ENCODE measurements around the gene SGIP1.

SGIP1 gene

GRCh38 chr1:66596191-66596590, 62.2 kb downstream of the SGIP1 start:
- no peak overlapping the region for H3K4me2 ChIP-seq (ENCODE audit: insufficient read depth, low read length, poor library complexity, severe bottlenecking)
- no peak overlapping the region for H4K8ac ChIP-seq (ENCODE audit: low read depth, low read length)
- no peaks in the 10 kb centered on the region for H3K4me1 ChIP-seq (ENCODE audit: control insufficient read depth in 2 of 2, insufficient read depth in 1 of 2, low read depth in 1 of 2, low read length in 2 of 2)
- no peaks in the 10 kb centered on the region for H3K79me1 ChIP-seq (ENCODE audit: low read depth, low read length)
- H3K4ac ChIP-seq (ENCODE audit: low read length) = no peak overlapping the region
- H2BK120ac ChIP-seq (ENCODE audit: low read depth, low read length) = no peak overlapping the region
- H3K9me3 ChIP-seq (replicated peaks in 1 of 2; ENCODE audit: control insufficient read depth in 2 of 2, insufficient read depth in 1 of 2, low read depth in 1 of 2, low read length in 2 of 2) = no peaks in the 10 kb centered on the region
- no peak overlapping the region for H3K23ac ChIP-seq (ENCODE audit: low read depth, low read length, poor library complexity)
- no peak overlapping the region for H2AK5ac ChIP-seq (ENCODE audit: low read depth, low read length)
- DNase-seq (ENCODE audit: low spot score) = no peak
- no CpG with 5 or more reads among the region's 2 CpGs for WGBS, 2 donors (ENCODE audit: extremely low coverage in 2 of 2, insufficient read length in 2 of 2, insufficient replicate concordance in 1 of 2)
- H3K27me3 ChIP-seq (ENCODE audit: control insufficient read depth in 3 of 3, insufficient read depth in 3 of 3, low read depth in 1 of 3, low read length in 3 of 3) = no peaks in the 10 kb centered on the region
- no peak overlapping the region for H3K9ac ChIP-seq (ENCODE audit: low read depth, low read length, poor library complexity)
- no peak overlapping the region for H2BK5ac ChIP-seq (ENCODE audit: low read length)
- H3K14ac ChIP-seq (ENCODE audit: low read length) = no peak overlapping the region
- no peak overlapping the region for H4K91ac ChIP-seq (ENCODE audit: low read depth, low read length, poor library complexity)
- H2BK12ac ChIP-seq (ENCODE audit: low read length) = no peak overlapping the region
- no peak overlapping the region for H2AFZ ChIP-seq (ENCODE audit: low read length)
- no peak overlapping the region for H3K4me3 ChIP-seq (ENCODE audit: low read length in 2 of 2)
- no peak overlapping the region for H3K18ac ChIP-seq (ENCODE audit: low read length)
- H2BK15ac ChIP-seq (ENCODE audit: low read length) = no peak overlapping the region
- H3K27ac ChIP-seq (replicated peaks; ENCODE audit: low read length) = no peak overlapping the region
- H3K36me3 ChIP-seq (replicated peaks in 1 of 2; ENCODE audit: control insufficient read depth in 2 of 2, insufficient read depth in 2 of 2, low read length in 2 of 2) = no peaks in the 10 kb centered on the region

GRCh38 chr1:66597500-66597899, 63.5 kb downstream of the SGIP1 start:
- Histone ChIP-seq H3K79me1 (ENCODE audit: low read depth, low read length) (no peaks in the 10 kb centered on the region), H2AK5ac (ENCODE audit: low read depth, low read length) (no peak overlapping the region), H3K4ac (ENCODE audit: low read length) (no peak overlapping the region), H2BK15ac (ENCODE audit: low read length) (no peak overlapping the region), H4K91ac (ENCODE audit: low read depth, low read length, poor library complexity) (no peak overlapping the region), H3K9ac (ENCODE audit: low read depth, low read length, poor library complexity) (no peak overlapping the region), H4K8ac (ENCODE audit: low read depth, low read length) (no peak overlapping the region), H3K9me3 (replicated peaks in 1 of 2; ENCODE audit: control insufficient read depth in 2 of 2, insufficient read depth in 1 of 2, low read depth in 1 of 2, low read length in 2 of 2) (no peaks in the 10 kb centered on the region), H2BK120ac (ENCODE audit: low read depth, low read length) (no peak overlapping the region), H3K4me2 (ENCODE audit: insufficient read depth, low read length, poor library complexity, severe bottlenecking) (no peak overlapping the region), H3K18ac (ENCODE audit: low read length) (no peak overlapping the region), H2AFZ (ENCODE audit: low read length) (no peak overlapping the region), H3K27me3 (ENCODE audit: control insufficient read depth in 3 of 3, insufficient read depth in 3 of 3, low read depth in 1 of 3, low read length in 3 of 3) (no peaks in the 10 kb centered on the region), H3K27ac (replicated peaks; ENCODE audit: low read length) (no peak overlapping the region), H3K14ac (ENCODE audit: low read length) (no peak overlapping the region), H2BK12ac (ENCODE audit: low read length) (no peak overlapping the region), H3K36me3 (replicated peaks in 1 of 2; ENCODE audit: control insufficient read depth in 2 of 2, insufficient read depth in 2 of 2, low read length in 2 of 2) (no peaks in the 10 kb centered on the region), H3K4me1 (ENCODE audit: control insufficient read depth in 2 of 2, insufficient read depth in 1 of 2, low read depth in 1 of 2, low read length in 2 of 2) (no peaks in the 10 kb centered on the region), H2BK5ac (ENCODE audit: low read length) (no peak overlapping the region), H3K23ac (ENCODE audit: low read depth, low read length, poor library complexity) (no peak overlapping the region), H3K4me3 (ENCODE audit: low read length in 2 of 2) (no peak overlapping the region)
- no peak for DNase-seq (ENCODE audit: low spot score)
- no CpG with 5 or more reads among the region's 4 CpGs for WGBS, 2 donors (ENCODE audit: extremely low coverage in 2 of 2, insufficient read length in 2 of 2, insufficient replicate concordance in 1 of 2)

- H3K4me2 ChIP-seq (ENCODE audit: insufficient read depth, low read length, poor library complexity, severe bottlenecking) = no peak overlapping the region
- H3K9ac ChIP-seq (ENCODE audit: low read depth, low read length, poor library complexity) = no peak overlapping the region
- no peak overlapping the region for H3K4me3 ChIP-seq (ENCODE audit: low read length in 2 of 2)
- H4K91ac ChIP-seq (ENCODE audit: low read depth, low read length, poor library complexity) = no peak overlapping the region
- H2BK12ac ChIP-seq (ENCODE audit: low read length) = no peak overlapping the region
- H2BK5ac ChIP-seq (ENCODE audit: low read length) = no peak overlapping the region
- no peaks in the 10 kb centered on the region for H3K36me3 ChIP-seq (replicated peaks in 1 of 2; ENCODE audit: control insufficient read depth in 2 of 2, insufficient read depth in 2 of 2, low read length in 2 of 2)
- no peak overlapping the region for H2BK120ac ChIP-seq (ENCODE audit: low read depth, low read length)
- no peak overlapping the region for H3K18ac ChIP-seq (ENCODE audit: low read length)
- H3K27ac ChIP-seq (replicated peaks; ENCODE audit: low read length) = no peak overlapping the region
- no peak for DNase-seq (ENCODE audit: low spot score)
- H3K14ac ChIP-seq (ENCODE audit: low read length) = no peak overlapping the region
- no peak overlapping the region for H2AK5ac ChIP-seq (ENCODE audit: low read depth, low read length)
- H3K9me3 ChIP-seq (replicated peaks in 1 of 2; ENCODE audit: control insufficient read depth in 2 of 2, insufficient read depth in 1 of 2, low read depth in 1 of 2, low read length in 2 of 2) = no peaks in the 10 kb centered on the region
- no peak overlapping the region for H2AFZ ChIP-seq (ENCODE audit: low read length)
- no peak overlapping the region for H3K23ac ChIP-seq (ENCODE audit: low read depth, low read length, poor library complexity)
- WGBS, 2 donors (ENCODE audit: extremely low coverage in 2 of 2, insufficient read length in 2 of 2, insufficient replicate concordance in 1 of 2) = no CpG with 5 or more reads among the region's 6 CpGs
- no peaks in the 10 kb centered on the region for H3K79me1 ChIP-seq (ENCODE audit: low read depth, low read length)
- H2BK15ac ChIP-seq (ENCODE audit: low read length) = no peak overlapping the region
- H3K4me1 ChIP-seq (ENCODE audit: control insufficient read depth in 2 of 2, insufficient read depth in 1 of 2, low read depth in 1 of 2, low read length in 2 of 2) = no peaks in the 10 kb centered on the region
- H4K8ac ChIP-seq (ENCODE audit: low read depth, low read length) = no peak overlapping the region
- H3K4ac ChIP-seq (ENCODE audit: low read length) = no peak overlapping the region
- H3K27me3 ChIP-seq (ENCODE audit: control insufficient read depth in 3 of 3, insufficient read depth in 3 of 3, low read depth in 1 of 3, low read length in 3 of 3) = no peaks in the 10 kb centered on the region
Observed at GRCh38 chr1:66598670-66599069, 64.7 kb downstream of the SGIP1 start.

- H2BK5ac ChIP-seq (ENCODE audit: low read length) = no peak overlapping the region
- no peak overlapping the region for H2AFZ ChIP-seq (ENCODE audit: low read length)
- no peak overlapping the region for H2BK120ac ChIP-seq (ENCODE audit: low read depth, low read length)
- H3K36me3 ChIP-seq (replicated peaks in 1 of 2; ENCODE audit: control insufficient read depth in 2 of 2, insufficient read depth in 2 of 2, low read length in 2 of 2) = no peaks in the 10 kb centered on the region
- H3K27me3 ChIP-seq (ENCODE audit: control insufficient read depth in 3 of 3, insufficient read depth in 3 of 3, low read depth in 1 of 3, low read length in 3 of 3) = no peaks in the 10 kb centered on the region
- no CpG with 5 or more reads among the region's 3 CpGs for WGBS, 2 donors (ENCODE audit: extremely low coverage in 2 of 2, insufficient read length in 2 of 2, insufficient replicate concordance in 1 of 2)
- no peak for DNase-seq (ENCODE audit: low spot score)
- no peak overlapping the region for H4K8ac ChIP-seq (ENCODE audit: low read depth, low read length)
- H2AK5ac ChIP-seq (ENCODE audit: low read depth, low read length) = no peak overlapping the region
- H3K79me1 ChIP-seq (ENCODE audit: low read depth, low read length) = no peaks in the 10 kb centered on the region
- H3K4ac ChIP-seq (ENCODE audit: low read length) = no peak overlapping the region
- H3K27ac ChIP-seq (replicated peaks; ENCODE audit: low read length) = no peak overlapping the region
- no peak overlapping the region for H4K91ac ChIP-seq (ENCODE audit: low read depth, low read length, poor library complexity)
- H3K14ac ChIP-seq (ENCODE audit: low read length) = no peak overlapping the region
- H3K9me3 ChIP-seq (replicated peaks in 1 of 2; ENCODE audit: control insufficient read depth in 2 of 2, insufficient read depth in 1 of 2, low read depth in 1 of 2, low read length in 2 of 2) = no peaks in the 10 kb centered on the region
- no peak overlapping the region for H2BK15ac ChIP-seq (ENCODE audit: low read length)
- no peak overlapping the region for H3K4me2 ChIP-seq (ENCODE audit: insufficient read depth, low read length, poor library complexity, severe bottlenecking)
- H3K23ac ChIP-seq (ENCODE audit: low read depth, low read length, poor library complexity) = no peak overlapping the region
- no peak overlapping the region for H3K4me3 ChIP-seq (ENCODE audit: low read length in 2 of 2)
- no peak overlapping the region for H3K18ac ChIP-seq (ENCODE audit: low read length)
- H3K4me1 ChIP-seq (ENCODE audit: control insufficient read depth in 2 of 2, insufficient read depth in 1 of 2, low read depth in 1 of 2, low read length in 2 of 2) = no peaks in the 10 kb centered on the region
- no peak overlapping the region for H2BK12ac ChIP-seq (ENCODE audit: low read length)
- no peak overlapping the region for H3K9ac ChIP-seq (ENCODE audit: low read depth, low read length, poor library complexity)
Observed at GRCh38 chr1:66599346-66599745, 65.4 kb downstream of the SGIP1 start.
